Islet precursor cell (in vitro differentiated cells): ENCODE results near the gene OCIAD1.
"Not testable (repeated sequence)": the region's sequence is repeated elsewhere in the genome, so short reads cannot be mapped to it uniquely, and the experiment has no call there.

Source experiments
- DNase-seq: peaks from one replicate; pipeline ENCODE4 v3.0.0-alpha.2; 2018

OCIAD1 gene

GRCh38 chr4:48827622-48828021 lies 3.3 kb upstream of the OCIAD1 start:
- no peak for DNase-seq

GRCh38 chr4:48831532-48832030 lies 693 bp downstream of the OCIAD1 start:
- no peak for DNase-seq

- DNase-seq: peak; percentile 49
These were observed 1.7 kb downstream of the OCIAD1 start for GRCh38 chr4:48832571-48832970.

GRCh38 chr4:48836658-48837057 lies 5.8 kb downstream of the OCIAD1 start:
- DNase-seq: no peak

- DNase-seq: no peak
These were observed 10.3 kb downstream of the OCIAD1 start for GRCh38 chr4:48841045-48841827.

GRCh38 chr4:48844843-48845242 lies 14.0 kb downstream of the OCIAD1 start:
- no peak for DNase-seq

- DNase-seq: not testable (repeated sequence)
These were observed 17.9 kb downstream of the OCIAD1 start for GRCh38 chr4:48848799-48849198.

GRCh38 chr4:48851651-48852050 lies 20.8 kb downstream of the OCIAD1 start:
- no peak for DNase-seq

- no peak for DNase-seq
These were observed 22.9 kb downstream of the OCIAD1 start for GRCh38 chr4:48853604-48854394.

GRCh38 chr4:48854395-48854683 lies 23.5 kb downstream of the OCIAD1 start:
- DNase-seq: no peak

- DNase-seq: no peak
These were observed 24.1 kb downstream of the OCIAD1 start for GRCh38 chr4:48854982-48855381.

- no peak for DNase-seq
These were observed 27.2 kb downstream of the OCIAD1 start for GRCh38 chr4:48858130-48858529.

- no peak for DNase-seq
These were observed 31.1 kb downstream of the OCIAD1 start for GRCh38 chr4:48862038-48862437.

GRCh38 chr4:48862661-48863060 lies 31.8 kb downstream of the OCIAD1 start:
- DNase-seq: no peak

GRCh38 chr4:48863728-48864127 lies 32.8 kb downstream of the OCIAD1 start:
- DNase-seq: no peak

GRCh38 chr4:48864696-48865095 lies 33.8 kb downstream of the OCIAD1 start:
- not testable (repeated sequence) for DNase-seq

- no peak for DNase-seq
These were observed 47.1 kb downstream of the OCIAD1 start for GRCh38 chr4:48877827-48878535.

- no peak for DNase-seq
These were observed 48.9 kb downstream of the OCIAD1 start for GRCh38 chr4:48879561-48880442.

GRCh38 chr4:48881646-48882045 lies 50.8 kb downstream of the OCIAD1 start:
- not testable (repeated sequence) for DNase-seq

- DNase-seq: not testable (repeated sequence)
These were observed 58.9 kb downstream of the OCIAD1 start for GRCh38 chr4:48889750-48890149.

- no peak for DNase-seq
These were observed 60.2 kb downstream of the OCIAD1 start for GRCh38 chr4:48891028-48891619.

GRCh38 chr4:48896845-48897244 lies 66.0 kb downstream of the OCIAD1 start:
- no peak for DNase-seq
